ENCODE results near the gene VPS11. TPM values are rescaled to one million over a fixed set of nuclear protein-coding genes. Genes with fewer than 3 reads are reported as not detected.

Gene VPS11
- total RNA-seq, 1 donor from 2014 or later: 32.7 TPM

DNA sequence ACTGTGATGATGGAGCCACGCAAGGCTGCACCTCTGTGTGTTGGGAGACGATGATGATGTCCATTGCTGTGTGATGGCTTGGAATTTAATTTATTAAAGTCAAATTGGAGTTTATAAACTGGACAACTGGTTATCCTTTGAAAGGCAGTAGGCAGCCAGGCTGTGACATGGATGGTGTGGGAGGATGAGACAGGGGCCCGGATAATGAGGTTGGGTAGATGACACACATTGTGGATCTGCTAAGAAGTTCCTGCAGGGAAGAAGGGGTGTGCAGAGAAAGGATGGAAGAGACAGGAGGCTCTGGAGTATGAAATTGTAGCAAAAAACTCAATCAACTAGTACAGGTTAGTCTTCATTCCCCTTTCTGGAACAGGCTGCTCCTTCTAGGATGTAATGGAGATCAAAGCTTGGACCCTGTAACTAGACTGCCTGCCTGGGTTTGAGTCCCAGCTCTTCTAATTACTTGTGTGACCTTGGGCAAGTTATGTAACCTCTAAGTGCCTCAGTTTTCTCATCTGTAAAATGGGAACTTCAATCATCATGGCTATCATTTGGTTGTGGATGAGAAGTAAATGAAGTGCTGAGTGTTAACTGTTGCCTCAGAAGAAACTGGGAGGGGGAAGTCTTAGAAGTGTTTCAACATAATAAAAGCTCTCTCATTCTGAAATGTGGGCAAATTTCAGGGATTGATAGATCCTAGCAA is 49.5 kb downstream of the VPS11 start:
- Mint-ChIP-seq H3K27ac (ENCODE audit: unreplicated experiment) (peak overlapping the region; percentile 9), H3K36me3 (ENCODE audit: low read depth, unreplicated experiment) (peaks cover 15% of the 10 kb centered on the region), H3K4me1 (ENCODE audit: unreplicated experiment) (peaks cover 31% of the 10 kb centered on the region), H3K4me3 (ENCODE audit: unreplicated experiment) (peak overlapping the region; percentile 7), H3K9me3 (ENCODE audit: unreplicated experiment) (no peaks in the 10 kb centered on the region), H3K27me3 (ENCODE audit: unreplicated experiment) (peaks cover 10% of the 10 kb centered on the region)
- no peak for DNase-seq (ENCODE audit: low spot score)
- no peak for TF ChIP-seq CTCF (IDR thresholded peaks at IDR 0.05; ENCODE audit: unreplicated experiment)

DNA sequence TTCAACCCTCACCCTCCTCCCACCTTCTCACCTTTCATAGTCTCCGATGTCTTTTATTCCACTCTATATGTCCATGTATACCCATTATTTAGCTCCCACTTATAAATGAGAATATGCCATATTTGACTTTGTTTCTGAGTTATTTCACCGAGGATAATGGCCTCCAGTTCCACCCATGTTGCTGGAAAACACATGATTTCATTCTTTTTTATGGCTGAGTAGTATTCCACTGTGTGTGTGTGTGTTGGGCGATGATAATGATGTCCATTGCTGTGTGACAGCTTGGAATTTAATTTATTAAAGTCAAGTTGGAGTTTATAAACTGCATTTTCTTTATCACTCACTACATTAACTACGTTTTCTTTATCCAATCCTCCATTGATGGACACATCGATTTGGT is 50.6 kb downstream of the VPS11 start:
- Mint-ChIP-seq H3K4me1 (ENCODE audit: unreplicated experiment) (peaks cover 34% of the 10 kb centered on the region), H3K27me3 (ENCODE audit: unreplicated experiment) (peaks cover 10% of the 10 kb centered on the region), H3K9me3 (ENCODE audit: unreplicated experiment) (no peaks in the 10 kb centered on the region), H3K27ac (ENCODE audit: unreplicated experiment) (no peak overlapping the region), H3K4me3 (ENCODE audit: unreplicated experiment) (no peak overlapping the region), H3K36me3 (ENCODE audit: low read depth, unreplicated experiment) (peaks cover 12% of the 10 kb centered on the region)
- TF ChIP-seq CTCF (IDR thresholded peaks at IDR 0.05; ENCODE audit: unreplicated experiment): no peak
- no peak for DNase-seq (ENCODE audit: low spot score)

GRCh38 chr11:119118946-119119345 is 51.3 kb downstream of the VPS11 start:
- H3K4me1 Mint-ChIP-seq (ENCODE audit: unreplicated experiment): peaks cover 33% of the 10 kb centered on the region

DNA sequence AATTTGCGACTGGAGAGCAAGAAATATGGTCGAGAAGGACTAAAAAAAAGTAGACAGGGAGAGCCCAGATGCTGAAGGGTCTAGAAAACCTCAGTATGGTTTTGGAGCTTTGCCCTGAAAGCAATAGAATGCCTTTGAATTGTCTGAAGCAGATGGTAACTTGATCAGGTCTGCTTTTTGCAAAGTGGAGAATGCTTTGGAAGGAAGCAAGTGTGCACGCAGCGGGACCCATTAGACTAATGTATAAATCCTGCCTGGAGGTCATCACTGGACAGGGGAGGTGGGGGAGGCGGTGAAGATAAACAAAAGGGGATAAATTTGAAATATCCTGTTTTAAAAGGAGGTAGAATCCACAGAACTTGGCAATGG is 53.0 kb downstream of the VPS11 start:
- no peak for DNase-seq (ENCODE audit: low spot score)
- Mint-ChIP-seq H3K9me3 (ENCODE audit: unreplicated experiment) (no peaks in the 10 kb centered on the region), H3K27ac (ENCODE audit: unreplicated experiment) (peak overlapping the region; percentile 88), H3K36me3 (ENCODE audit: low read depth, unreplicated experiment) (peaks cover 16% of the 10 kb centered on the region), H3K27me3 (ENCODE audit: unreplicated experiment) (peaks cover 7% of the 10 kb centered on the region), H3K4me3 (ENCODE audit: unreplicated experiment) (peak overlapping the region; percentile 95), H3K4me1 (ENCODE audit: unreplicated experiment) (peaks cover 23% of the 10 kb centered on the region)
- TF ChIP-seq CTCF (IDR thresholded peaks at IDR 0.05; ENCODE audit: unreplicated experiment): no peak

More at GRCh38 chr11:119118946-119119345, 51.3 kb downstream of the VPS11 start:
- H3K4me3 Mint-ChIP-seq (ENCODE audit: unreplicated experiment): no peak overlapping the region
- peaks cover 10% of the 10 kb centered on the region for H3K36me3 Mint-ChIP-seq (ENCODE audit: low read depth, unreplicated experiment)
- H3K27me3 Mint-ChIP-seq (ENCODE audit: unreplicated experiment): peaks cover 10% of the 10 kb centered on the region
- TF ChIP-seq CTCF (IDR thresholded peaks at IDR 0.05; ENCODE audit: unreplicated experiment): no peak
- no peaks in the 10 kb centered on the region for H3K9me3 Mint-ChIP-seq (ENCODE audit: unreplicated experiment)
- H3K27ac Mint-ChIP-seq (ENCODE audit: unreplicated experiment): no peak overlapping the region
- DNase-seq (ENCODE audit: low spot score): no peak

- peak within 1 kb of the TSS; percentile 88 for H3K27ac Mint-ChIP-seq (ENCODE audit: unreplicated experiment)
- DNase-seq (ENCODE audit: low spot score): peak; percentile 99
- H3K36me3 Mint-ChIP-seq (ENCODE audit: low read depth, unreplicated experiment): peaks cover 16% of the 10 kb centered on the region
- H3K9me3 Mint-ChIP-seq (ENCODE audit: unreplicated experiment): no peaks in the 10 kb centered on the region
- H3K4me3 Mint-ChIP-seq (ENCODE audit: unreplicated experiment): peak within 1 kb of the TSS; percentile 95
- no peak for TF ChIP-seq CTCF (IDR thresholded peaks at IDR 0.05; ENCODE audit: unreplicated experiment)
- peaks cover 19% of the 10 kb centered on the region for H3K4me1 Mint-ChIP-seq (ENCODE audit: unreplicated experiment)
- H3K27me3 Mint-ChIP-seq (ENCODE audit: unreplicated experiment): peaks cover 7% of the 10 kb centered on the region
Observed at GRCh38 chr11:119121008-119121810, 53.6 kb downstream of the VPS11 start, which contains the start of gene HINFP. Gene HINFP (plus strand): TSS chr11:119121580. CDS start chr11:119126945, 5,365 bp downstream.
